NCI-H187 (cell line): ENCODE measurements around the gene CALHM2.

Experiments
- DNase-seq, 2 experiments: peaks; one replicate each; lab custom pipeline; 2025; lab: John Stamatoyannopoulos, UW

CALHM2 gene

DNA sequence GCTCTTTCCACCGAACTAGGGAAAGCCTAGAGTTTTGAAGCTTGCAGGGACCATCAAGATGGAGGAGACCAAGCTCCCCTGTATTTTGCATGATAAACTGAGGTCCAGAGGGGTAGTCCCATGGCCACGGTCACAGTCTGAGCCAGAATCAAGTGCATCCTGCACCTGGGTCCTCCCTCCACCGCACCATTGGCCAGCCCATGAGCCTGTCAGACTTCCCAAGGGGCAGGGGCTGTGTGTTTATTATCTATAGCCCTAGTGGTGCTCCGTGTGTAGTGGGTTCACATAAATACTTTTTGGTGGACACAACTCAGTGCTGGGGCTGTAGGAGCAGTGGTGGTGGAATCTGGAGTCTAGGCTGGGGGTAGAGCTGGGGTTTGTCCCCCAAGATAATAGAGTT, 23.3 kb upstream of the CALHM2 start:
- DNase-seq: no peak

DNA sequence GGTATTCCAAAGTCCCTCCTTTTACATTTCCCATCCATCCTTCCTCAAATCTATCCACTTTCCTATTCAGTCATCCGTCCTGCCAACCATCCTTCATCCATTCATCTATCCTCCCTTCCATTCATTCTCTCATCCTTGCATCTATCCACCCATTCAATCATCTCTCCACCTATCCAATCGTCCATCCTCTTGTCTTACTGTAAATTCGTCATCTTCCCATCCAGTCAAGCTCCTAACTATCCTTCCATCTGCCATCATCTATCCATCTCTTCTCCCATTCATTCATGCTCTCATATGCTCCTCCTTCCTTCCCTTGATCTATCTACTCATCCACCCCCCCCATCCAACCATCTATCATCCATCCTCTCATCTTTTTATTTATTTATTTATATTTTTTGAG, 21.9 kb upstream of the CALHM2 start:
- no peak for DNase-seq

DNA sequence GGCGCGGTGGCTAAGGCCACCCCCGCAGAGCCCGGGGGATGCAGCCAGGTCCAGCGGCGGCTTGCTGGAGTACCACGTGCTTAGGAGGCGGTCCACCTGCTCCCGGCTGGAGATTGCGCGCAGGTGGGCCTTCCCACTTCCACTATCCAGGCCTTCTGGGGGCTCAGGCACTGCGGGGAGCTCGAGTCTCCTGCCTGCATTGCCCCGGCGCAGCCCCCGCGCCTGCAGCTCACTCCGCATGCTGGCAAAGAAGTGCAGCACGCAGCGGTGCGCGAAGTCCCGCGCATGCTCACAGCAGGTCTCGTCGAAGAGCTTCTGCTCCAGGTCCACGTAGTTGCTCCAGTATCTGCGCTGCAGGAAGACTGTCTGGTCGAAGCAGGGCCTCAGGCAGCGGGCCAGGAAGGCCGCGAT, 21.1 kb upstream of the CALHM2 start:
- no peak for DNase-seq

DNA sequence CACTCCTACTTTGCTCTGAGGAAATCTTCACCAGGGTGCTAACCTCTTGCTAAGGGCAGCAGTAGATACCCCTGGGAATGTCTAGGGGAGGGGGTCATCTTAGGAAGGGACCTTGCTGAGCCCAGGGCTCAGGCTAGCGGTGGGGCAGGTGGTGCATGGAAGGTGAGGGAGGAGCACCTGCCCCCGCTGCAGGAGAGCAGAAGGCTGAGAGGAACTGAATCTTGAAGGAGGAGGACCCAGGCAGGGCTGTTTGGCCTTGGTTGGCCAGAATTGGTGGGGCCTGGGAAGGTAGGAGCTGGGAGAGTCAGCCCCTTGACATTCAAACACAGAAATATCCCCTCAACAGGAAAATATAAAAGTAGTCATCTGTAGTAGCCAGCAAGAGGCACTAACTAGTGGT, 19.8 kb upstream of the CALHM2 start:
- DNase-seq: no peak

DNA sequence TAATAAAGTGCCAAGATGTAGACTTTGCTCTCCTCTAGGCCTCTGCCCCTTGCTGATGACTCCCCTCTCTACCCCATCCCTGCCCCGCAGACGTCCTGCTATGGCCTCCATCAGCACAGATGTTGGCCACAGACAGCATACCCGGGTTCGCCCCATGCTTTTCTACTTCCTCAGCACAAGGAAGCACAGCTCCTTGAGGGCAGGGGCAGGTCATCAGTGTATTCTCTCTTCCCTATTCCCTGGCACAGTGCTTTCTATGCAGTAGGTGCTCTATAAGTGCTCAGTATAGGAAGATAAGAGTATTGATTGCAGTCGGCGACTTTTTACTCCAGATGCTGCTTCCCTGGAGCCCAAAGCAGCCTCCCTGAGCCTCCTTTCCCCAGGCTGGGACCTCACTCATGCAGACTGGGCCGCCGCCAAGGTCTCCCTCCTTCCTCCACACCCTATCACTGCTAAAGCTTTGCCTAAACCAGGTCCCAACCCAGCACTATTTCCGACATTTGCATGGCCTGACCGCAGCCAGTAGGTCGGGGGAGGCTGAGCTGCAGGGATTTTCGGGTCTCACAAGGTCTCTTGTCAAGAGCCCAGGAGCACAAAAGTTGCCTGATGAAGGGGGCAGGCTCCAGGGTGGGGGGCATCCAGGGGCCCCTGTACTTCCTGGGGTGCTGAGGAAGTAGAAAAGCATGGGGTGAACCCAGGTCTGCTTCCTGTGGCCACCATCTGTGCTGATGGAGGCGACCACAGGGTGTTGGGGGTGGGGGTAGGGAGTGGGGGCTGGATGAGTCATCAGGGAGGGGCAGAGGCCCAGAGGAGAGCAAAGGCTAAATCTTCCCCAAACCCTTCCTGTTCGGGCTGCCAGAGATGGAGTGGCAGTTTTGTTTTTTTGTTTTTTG, 18.8 kb upstream of the CALHM2 start:
- DNase-seq: no peak

DNA sequence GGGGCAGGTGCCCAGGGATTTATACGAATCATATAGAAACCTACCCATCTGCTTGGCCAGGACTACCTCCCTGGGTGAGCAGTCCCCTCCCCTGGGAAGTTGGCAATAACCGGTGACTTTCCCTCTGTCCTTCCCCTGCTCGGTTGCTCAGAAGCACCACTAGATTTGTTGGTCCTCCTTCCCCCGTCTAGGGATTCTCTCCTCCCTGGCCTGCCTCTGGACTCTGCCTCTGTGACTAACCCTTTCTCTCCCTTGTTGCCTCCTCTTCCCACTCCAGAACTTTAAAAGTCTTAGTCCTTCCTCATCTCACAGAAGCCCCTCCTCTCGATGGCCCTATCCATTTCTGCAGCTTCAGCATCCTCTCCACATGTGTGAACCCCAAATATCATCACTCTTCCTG, 17.0 kb upstream of the CALHM2 start:
- no peak for DNase-seq

DNA sequence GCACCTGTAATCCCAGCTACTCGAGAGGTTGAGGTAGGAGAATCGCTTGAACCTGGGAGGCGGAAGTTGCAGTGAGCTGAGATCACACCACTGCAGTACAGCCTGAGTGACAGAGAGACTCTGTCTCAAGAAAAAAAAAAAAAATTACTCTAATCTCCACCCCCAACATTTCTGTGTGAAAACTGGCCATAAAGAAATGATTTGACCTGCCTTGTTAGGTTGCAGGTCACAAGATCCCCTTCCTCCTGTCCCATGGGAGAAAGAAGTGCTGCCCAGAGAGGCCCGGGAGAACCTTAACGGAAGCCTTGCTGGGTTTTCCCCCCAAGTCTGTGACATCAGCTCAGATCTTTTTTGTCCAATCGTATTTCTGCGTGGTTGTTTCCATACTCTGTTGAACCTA, 15.2 kb upstream of the CALHM2 start:
- no peak for DNase-seq

DNA sequence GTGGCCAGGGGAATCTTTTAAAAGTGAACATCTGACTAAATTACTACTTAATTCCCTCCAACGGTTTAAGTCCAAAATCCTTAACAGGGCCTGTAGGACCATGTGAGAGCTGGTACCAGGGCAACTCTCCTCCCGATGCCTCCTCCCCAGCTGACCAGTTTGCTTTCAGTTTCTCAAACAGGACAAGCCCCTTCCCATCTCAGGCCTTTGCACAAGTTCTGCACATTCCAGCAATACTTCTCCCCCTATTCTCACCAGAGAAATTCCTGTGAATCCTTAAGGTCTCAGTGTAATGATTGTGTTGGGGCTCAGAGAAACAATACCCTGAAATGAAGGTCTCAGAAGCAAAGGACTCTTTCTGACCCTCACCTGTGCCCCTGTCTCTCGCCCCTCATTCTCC, 14.6 kb upstream of the CALHM2 start:
- no peak for DNase-seq

DNA sequence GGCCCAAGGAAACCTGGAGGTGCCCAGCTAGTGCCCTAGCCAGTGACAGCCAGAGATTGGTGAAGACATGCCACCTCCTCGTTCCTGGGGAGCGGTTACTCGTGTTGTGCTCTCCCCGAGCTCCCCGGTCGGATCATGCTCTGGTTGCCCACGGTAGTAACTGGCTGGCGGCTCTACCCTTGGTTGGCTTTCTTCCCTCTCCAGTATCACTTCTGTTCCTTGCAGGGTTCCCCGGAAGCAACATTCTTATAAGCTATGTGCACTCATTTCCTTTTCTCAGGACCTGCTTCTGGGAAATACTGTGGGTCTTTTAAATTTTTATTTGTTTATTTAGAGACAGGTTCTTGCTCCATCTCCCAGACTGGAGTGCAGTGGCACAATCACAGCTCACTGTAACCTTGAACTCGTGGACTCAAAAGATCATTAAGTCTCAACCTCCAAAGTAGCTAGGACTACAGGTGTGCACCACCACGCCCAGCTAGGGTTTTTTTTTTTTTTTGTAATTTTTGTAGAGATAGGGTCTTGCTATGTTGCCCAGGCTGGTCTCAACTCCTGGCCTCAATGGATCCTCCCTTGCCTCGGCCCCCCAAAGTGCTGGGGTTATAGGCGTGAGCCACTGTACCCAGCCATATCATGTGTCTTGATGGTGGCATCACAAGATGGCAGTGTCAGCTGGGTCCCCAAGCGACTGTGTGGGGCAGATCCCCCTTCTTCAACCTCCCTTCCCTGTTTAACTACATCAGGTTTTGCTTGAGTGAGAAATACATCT, 13.4 kb upstream of the CALHM2 start:
- no peak for DNase-seq

DNA sequence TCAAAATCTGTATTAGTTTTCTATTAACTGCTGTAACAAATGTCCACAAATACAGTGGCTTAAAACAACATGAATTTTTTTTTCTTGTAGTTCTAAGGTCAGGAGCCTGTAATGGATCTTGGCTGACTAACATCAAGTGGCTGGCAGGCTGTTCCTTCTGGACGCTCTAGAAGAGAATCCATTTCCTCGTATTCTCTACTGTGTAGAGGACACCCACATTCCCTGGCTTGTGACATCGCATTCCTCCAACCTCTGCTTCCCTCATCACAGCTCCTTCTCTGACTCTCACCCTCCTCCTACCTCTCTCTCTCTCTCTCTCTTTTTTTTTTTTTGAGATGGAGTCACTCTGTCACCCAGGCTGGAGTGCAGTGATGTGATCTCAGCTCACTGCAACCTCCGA, 11.3 kb upstream of the CALHM2 start:
- no peak for DNase-seq

DNA sequence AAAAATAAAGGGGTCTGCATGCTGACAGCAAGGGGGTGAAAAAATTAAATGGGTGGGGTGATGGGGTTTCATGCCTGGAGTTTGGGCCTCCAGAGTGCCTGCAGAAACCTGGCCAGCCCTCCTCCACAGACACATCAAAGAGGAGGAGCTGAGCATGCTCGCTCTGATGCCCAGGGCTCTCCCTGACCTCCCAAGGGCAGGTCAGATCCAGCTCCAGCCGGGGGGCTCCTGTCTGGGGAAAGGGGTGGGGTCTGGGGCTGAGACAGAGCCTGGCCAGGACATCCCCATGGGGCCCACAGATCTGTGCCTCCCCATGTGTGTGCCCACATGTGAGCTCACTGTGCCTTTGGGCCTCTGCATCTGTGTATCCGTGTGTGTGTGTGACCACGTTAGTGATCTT, 7.4 kb upstream of the CALHM2 start:
- no peak for DNase-seq

DNA sequence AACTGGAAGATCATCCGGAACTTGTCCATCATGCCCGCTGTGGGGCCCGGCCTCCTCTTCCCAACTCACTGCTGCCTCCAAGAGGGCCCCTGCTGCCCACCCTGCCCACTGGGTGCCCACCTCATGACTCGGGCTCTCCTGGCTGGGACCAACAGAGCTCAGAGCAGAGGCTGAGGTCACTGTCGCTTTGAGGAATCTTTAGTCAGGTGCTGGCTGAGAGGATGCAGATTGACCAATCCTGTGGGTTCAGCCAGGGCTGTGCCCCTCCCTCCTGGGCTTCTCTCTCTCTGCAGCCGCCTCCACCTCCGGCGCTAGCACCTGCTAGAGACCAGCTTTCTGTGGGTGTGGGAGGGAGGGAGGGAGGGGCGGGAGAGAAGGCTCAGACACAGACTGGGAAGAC, 6.5 kb upstream of the CALHM2 start, which contains the start of gene CALHM1:
Gene CALHM1 (minus strand): TSS at position 181 of the 400 bp plus-strand sequence. CDS start 149 bp downstream, at position 32.
- DNase-seq: peak; percentile 28 to 58

DNA sequence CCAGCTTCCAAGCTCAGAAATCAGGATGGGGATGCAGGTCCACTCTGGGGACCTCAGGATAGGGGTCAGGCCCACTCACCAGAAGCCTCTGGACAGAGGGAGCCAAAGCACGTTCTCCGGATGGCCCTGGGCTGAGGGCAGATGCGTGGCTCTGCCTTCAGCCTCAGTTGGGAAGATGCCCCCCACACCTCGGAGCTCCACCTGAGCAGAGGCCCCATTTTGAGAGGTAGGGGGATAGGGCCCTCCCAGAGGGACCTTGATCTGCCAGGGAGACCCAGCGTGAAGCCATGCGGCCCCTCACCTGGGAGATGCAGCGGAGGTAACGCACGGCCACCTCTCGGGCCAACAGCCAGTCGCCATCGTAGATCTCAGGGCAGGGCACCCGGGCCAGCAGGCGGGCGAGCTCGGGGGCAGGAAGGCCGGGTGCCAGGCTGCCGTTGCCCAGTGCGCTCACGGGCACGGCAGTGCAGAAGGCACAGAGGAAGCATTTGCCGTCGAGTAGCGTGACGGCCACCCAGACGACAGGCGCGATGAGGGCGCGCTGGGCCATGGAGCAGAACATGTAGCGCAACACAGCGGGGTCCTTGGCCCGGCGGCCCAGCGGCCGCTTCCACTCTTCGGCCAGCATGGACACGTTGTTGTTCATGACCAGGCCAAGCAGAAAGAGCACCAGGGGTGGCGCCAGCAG, 5.9 kb upstream of the CALHM2 start:
- DNase-seq: no peak

DNA sequence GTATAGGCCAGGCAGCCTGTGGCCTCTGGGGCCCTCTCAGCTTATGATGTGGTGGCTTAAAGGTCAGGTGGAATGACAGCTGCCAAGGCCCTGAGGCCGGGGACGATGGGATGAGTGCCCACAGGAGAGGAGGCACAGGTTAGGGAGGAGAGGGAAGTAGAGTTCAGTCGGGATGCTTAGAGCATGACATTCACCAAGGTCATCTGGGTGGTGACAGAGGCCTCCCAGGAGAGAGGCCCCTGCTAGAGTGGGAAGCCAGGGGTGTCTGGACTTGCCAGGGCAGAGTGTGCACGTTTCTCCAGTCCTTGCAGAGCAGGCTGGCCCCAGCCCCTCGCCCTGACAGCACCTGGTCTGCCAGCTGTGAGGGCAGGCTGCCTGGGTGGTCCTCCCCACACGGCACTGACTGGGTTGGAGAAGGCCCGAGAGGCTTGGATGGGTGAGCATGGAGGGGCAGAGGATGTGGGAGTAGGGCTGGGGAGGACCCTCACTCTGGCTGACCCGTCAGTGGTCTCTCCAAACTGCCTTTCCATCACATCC, 5.1 kb upstream of the CALHM2 start:
- no peak for DNase-seq

DNA sequence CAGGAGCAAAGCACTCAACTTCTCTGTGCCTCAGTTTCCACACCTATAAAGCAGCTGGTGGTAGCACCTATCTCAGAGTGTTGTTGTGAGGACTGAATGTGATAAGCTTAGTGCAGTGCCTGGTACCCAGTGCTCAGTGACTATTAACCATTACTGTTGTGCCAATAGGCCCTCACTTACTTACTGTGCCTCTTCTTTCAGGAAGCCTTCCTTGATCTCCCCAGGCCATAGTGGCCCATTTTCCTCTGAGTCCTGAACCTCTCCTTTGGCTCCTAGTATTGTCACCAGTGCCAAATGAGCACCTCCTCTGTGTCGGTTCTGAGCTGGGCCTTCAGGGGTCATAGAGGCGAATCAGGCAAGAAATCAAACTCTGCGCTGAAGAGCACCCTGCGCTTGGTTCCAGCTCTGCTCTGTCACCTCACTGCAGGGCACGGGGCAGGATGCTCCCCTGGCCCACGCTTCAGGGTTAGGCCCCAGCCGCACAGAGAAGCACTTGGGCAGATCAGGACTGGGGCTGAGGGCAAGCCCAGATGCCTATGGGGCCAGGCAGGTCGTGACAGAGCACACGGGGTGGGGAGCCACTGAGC, 4.0 kb upstream of the CALHM2 start:
- DNase-seq: no peak

DNA sequence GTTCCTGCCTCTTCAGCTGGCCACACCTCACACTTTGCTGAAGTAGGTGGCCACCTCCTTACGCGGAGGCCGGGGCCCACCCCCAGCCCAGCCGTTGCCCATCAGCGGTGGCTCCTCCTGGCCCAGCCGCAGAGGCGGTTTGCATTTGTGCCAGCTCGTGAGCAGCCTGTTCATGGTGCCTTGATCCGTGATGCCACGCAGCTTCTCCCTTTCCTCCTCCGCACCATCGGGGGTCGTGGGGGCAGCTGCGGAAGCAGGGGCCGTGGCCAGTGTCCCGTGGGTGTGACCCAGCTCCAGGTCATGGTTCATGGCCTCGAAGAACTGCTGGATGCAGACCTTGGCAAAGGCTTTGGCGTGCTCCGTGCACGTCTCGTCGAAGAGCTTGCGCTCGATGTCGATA, 3.1 kb upstream of the CALHM2 start:
- no peak for DNase-seq

DNA sequence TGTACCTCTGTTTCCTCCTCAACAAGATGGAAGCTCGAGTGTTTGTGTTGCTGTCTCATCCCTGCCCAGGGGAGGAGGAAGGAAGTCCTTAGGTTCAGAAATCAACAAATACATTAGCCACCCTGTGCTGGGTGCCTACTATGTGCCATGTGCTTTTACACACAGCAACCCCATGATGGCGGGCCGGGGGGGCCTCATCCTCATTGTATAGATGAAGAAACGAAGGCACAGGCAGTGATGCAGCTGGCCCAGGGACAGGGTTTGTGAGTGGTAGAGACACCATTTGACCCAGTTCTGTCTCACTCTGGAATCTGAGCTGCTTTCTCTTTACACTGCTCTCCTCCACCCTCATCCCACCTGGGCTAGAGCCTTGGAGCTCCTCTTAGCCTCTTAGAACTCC, 1.9 kb upstream of the CALHM2 start:
- no peak for DNase-seq

DNA sequence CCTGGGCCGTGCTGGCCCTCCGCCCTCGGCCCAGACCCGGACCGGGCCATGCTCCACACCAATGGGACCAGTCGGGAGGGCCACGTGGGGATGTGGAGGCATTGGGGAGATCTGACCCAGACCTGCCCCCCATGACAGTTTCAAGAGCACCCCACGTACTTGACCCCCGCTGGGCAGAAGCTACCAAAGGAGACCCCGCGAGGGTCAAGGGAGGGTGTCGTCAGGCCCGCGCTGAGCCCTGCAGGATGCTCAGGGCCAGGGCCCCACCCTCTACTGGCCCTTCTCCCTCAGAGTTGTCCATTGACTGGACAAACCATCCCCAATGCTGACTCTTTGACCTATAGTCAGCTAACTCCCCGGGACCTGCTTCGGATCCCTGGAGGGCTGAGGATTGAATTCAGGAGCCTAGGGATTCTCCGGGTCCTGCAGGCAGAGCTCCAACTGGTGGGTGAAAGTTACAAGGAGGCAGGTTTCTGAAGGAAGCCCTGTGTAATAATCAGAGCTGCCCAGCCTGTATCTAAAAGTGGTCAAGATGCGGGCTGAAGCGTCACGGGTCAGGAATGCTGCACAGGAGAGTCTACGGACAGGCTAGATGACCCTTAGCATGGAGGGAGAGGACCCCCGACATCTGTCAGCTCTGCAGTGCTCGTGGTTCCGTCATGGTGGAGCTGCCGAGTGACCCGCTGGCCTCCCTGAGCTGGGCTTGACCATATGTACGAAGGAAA, 498 bp upstream of the CALHM2 start:
- DNase-seq: no peak

DNA sequence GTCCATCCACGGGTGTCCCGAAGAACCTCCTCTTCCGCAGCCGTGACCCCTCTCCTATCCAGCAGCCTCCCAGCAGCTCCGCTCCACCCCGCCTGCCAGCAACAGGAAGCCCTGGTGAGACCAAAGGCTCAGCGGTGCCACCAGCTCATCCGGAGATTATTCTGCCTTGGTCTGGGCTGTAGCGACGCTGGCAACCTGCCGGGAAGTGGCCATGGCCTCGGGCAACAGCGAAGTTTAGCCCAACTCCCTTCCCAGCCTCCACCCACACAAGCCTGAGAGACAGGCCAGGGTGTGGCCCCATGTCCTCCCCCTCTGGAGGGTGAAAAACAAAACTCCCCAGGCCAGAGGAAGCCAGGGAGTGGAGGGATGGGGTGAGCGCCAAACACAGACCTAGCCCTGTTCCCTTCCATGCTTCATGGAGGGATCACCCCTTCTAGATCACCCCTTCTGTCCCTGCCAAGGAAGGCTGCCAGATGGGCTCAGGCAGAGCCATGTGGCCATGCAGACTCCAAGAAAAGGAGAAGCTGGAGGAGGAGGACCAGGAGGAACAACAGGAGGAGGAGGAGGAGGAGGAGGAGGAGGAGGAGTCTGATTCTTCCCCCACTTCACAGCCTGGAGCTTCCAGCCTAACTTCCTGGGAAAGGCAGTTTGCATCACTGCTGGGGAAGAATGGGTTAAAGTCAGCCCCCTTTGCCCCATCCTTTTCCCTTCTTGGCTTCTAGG, 918 bp downstream of the CALHM2 start:
- DNase-seq: no peak

DNA sequence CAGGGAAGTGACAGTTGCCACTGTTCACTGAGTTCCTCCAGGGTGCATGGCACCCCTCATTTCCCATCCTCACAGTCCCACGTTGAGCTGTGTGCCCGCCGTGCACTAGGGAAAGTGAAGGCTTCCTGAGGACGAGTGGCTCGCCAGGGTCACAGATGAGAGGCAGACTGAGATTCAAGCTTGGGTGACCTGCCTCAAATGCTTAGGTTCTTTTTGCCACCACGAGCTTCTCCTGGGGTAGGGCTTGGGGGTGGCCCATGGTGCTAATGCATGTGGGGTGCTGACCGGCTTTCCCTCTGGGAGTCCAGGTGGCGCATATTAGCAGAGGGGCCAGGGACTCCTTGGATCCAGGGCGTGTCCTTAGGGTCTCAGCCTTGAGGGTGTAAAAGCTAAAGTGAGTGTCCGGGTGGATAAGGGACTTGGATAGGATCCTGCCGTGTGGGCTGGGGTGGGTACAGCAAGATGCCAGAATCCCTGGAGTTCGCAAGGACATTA, 1.9 kb downstream of the CALHM2 start:
- DNase-seq: no peak
